Measurements from ENCODE around the gene UMPS. TPM values are rescaled to one million over a fixed set of nuclear protein-coding genes. Genes with fewer than 3 reads are reported as not detected.

Gene UMPS
- total RNA-seq, 1 donor from 2014 or later: 38.3 TPM

DNA sequence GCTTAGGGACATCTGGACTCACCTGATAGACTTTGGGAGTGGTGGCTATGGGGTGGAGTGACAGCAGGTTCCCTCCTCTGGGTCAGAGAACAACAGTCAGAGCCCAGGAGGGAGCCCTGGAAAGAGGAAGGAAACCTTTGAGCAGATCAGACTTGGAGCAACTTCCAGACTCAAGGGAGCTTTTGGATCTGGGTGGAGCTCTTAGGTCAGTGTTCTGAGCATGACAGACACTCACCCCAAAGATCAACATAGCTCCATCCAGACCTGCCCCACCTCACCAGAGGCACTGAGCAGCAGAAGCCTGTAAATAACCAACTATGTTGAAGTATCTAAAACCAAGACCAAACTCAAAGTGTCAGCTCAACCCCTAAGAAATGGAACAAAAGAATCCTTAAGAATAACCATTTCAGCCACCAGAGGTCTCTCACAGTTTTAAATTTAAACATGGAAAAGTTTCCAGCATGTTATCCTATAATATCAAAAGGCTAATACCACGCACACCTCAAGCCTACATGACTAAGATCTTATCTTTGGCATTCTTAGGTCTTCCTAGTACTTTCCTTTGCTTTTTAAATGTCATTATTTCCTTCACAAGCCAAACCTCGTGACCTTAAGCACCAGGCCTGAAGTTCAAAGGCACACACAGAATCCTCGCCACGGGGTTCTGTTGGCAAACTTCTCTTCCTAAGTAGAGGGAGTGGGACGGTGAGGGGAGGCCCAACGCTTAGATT, 56.4 kb downstream of the UMPS start:
- no peak overlapping the region for H3K4me3 ChIP-seq (ENCODE audit: insufficient read depth, low read depth, low read length)
- H3K4me1 ChIP-seq (ENCODE audit: insufficient read depth, low read length): peaks cover 44% of the 10 kb centered on the region
- Mint-ChIP-seq H3K9me3 (ENCODE audit: unreplicated experiment) (no peaks in the 10 kb centered on the region), H3K36me3 (ENCODE audit: low read depth, unreplicated experiment) (peaks cover 9% of the 10 kb centered on the region), H3K4me3 (ENCODE audit: unreplicated experiment) (peak overlapping the region; percentile 34), H3K4me1 (ENCODE audit: low read depth, unreplicated experiment) (peaks cover 50% of the 10 kb centered on the region), H3K27ac (ENCODE audit: unreplicated experiment) (peak overlapping the region; percentile 90), H3K27me3 (ENCODE audit: low read depth, unreplicated experiment) (no peaks in the 10 kb centered on the region)
- peaks cover 6% of the 10 kb centered on the region for H4K20me1 ChIP-seq (ENCODE audit: insufficient read depth, low read length)
- H3K27me3 ChIP-seq (ENCODE audit: insufficient read depth, low read length): no peaks in the 10 kb centered on the region
- H3K27ac ChIP-seq (ENCODE audit: low read depth, low read length): peak overlapping the region; percentile 11
- peak; percentile 13 for FAIRE-seq
- no peaks in the 10 kb centered on the region for H3K9me3 ChIP-seq (ENCODE audit: insufficient read depth, low read depth, low read length)
- peaks cover 18% of the 10 kb centered on the region for H3K79me2 ChIP-seq (ENCODE audit: insufficient read depth, low read length)
- H2AFZ ChIP-seq (ENCODE audit: low read depth, low read length): no peak overlapping the region
- DNase-seq (ENCODE audit: low read depth): peak; percentile 52
- peak overlapping the region; percentile 0 for H3K4me2 ChIP-seq (ENCODE audit: low read length)
- H3K9ac ChIP-seq (ENCODE audit: low read length): peak overlapping the region; percentile 43
- H3K36me3 ChIP-seq (ENCODE audit: insufficient read depth, low read length): no peaks in the 10 kb centered on the region
- TF ChIP-seq EZH2 (IDR thresholded peaks at IDR 0.05; ENCODE audit: insufficient read depth, low read length): no peak
- TF ChIP-seq CTCF (IDR thresholded peaks at IDR 0.05; ENCODE audit: insufficient read depth, low read depth, low read length): peak; percentile 40

DNA sequence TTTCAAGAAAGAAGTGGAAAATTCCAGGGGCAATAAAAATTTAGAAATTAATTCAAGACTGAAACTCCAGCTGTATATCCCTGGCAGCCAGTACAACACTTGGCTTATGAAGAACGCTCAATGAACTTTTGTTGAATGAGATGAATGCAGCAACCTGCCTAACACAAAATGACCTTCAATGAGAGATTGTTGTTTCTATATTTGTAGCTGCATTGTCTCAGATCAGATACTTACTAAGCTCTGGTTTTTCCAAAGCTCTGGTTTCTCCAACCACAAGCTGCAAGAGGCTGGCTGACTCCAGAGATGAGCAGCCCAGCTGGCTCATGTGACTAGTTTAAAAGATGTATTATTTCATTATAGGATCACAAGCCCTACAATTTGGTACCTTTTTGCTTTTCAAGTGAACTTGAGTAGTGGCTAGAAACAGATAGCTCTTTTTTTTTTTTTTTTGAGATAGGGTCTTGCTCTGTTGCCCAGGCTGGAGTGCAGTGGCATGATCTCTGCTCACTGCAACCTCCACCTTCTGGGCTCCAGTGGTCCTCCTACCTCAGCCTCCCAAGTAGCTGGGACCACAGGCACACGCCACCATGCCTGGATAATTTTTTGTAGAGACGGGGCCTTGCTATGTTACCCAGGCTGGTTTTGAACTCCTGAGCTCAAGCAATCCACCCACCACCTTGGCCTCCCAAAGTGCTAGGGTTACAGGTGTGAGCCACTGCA, 57.4 kb downstream of the UMPS start:
- H3K36me3 ChIP-seq (ENCODE audit: insufficient read depth, low read length): no peaks in the 10 kb centered on the region
- Mint-ChIP-seq H3K4me3 (ENCODE audit: unreplicated experiment) (peak overlapping the region; percentile 34), H3K9me3 (ENCODE audit: unreplicated experiment) (no peaks in the 10 kb centered on the region), H3K27me3 (ENCODE audit: low read depth, unreplicated experiment) (no peaks in the 10 kb centered on the region), H3K4me1 (ENCODE audit: low read depth, unreplicated experiment) (peaks cover 57% of the 10 kb centered on the region), H3K27ac (ENCODE audit: unreplicated experiment) (peak overlapping the region; percentile 90), H3K36me3 (ENCODE audit: low read depth, unreplicated experiment) (peaks cover 7% of the 10 kb centered on the region)
- H3K4me3 ChIP-seq (ENCODE audit: insufficient read depth, low read depth, low read length): no peak overlapping the region
- no peak overlapping the region for H2AFZ ChIP-seq (ENCODE audit: low read depth, low read length)
- peaks cover 6% of the 10 kb centered on the region for H4K20me1 ChIP-seq (ENCODE audit: insufficient read depth, low read length)
- TF ChIP-seq CTCF (IDR thresholded peaks at IDR 0.05; ENCODE audit: insufficient read depth, low read depth, low read length) (no peak), EZH2 (IDR thresholded peaks at IDR 0.05; ENCODE audit: insufficient read depth, low read length) (no peak)
- peak overlapping the region; percentile 11 for H3K27ac ChIP-seq (ENCODE audit: low read depth, low read length)
- peaks cover 53% of the 10 kb centered on the region for H3K4me1 ChIP-seq (ENCODE audit: insufficient read depth, low read length)
- H3K4me2 ChIP-seq (ENCODE audit: low read length): peak overlapping the region; percentile 0
- FAIRE-seq (no peak), DNase-seq (ENCODE audit: low read depth) (peak; percentile 73)
- no peaks in the 10 kb centered on the region for H3K27me3 ChIP-seq (ENCODE audit: insufficient read depth, low read length)
- H3K79me2 ChIP-seq (ENCODE audit: insufficient read depth, low read length): peaks cover 14% of the 10 kb centered on the region
- H3K9me3 ChIP-seq (ENCODE audit: insufficient read depth, low read depth, low read length): no peaks in the 10 kb centered on the region
- peak overlapping the region; percentile 43 for H3K9ac ChIP-seq (ENCODE audit: low read length)
